K562 (cell line): ENCODE data around the gene OXA1L. TPM values are rescaled to one million over a fixed set of nuclear protein-coding genes. Genes with fewer than 3 reads are reported as not detected.
A peak's percentile ranks its signal among the peaks of the same experiment; 100 is the strongest.
"Not testable (repeated sequence)": the region's sequence is repeated elsewhere in the genome, so short reads cannot be mapped to it uniquely, and the experiment has no call there.

Experiments
- ATAC-seq: fragments of 200-7000 bp; cut with Tn5 transposase; 3 replicates; pipeline ENCODE4 v1.9.1; 2020; ENCODE audit warnings: moderate library complexity
- BruUV-seq: library from RNA; stranded (reverse); fragments of 400-500 nt; replicated peaks from 2 replicates; lab custom pipeline; 2021; lab: Mats Ljungman, UMichigan
- CTCF ChIA-PET: fragments of 300-600 bp; formaldehyde crosslinking; extraction: SDS; loops from one replicate; lab custom pipeline; 2021; ENCODE audit warnings: low intra/inter-chr PET ratio; lab: Yijun Ruan, JAX
- POLR2A ChIA-PET: fragments of 300-600, 350-650 bp; sonication (Branson Sonifier 250); formaldehyde crosslinking; extraction: SDS; loops from one replicate; lab custom pipeline; 2021; ENCODE audit warnings: antibody characterized with exemption, inconsistent platforms; lab: Yijun Ruan, JAX
- DNase-seq, 4 experiments: peaks; one replicate each; pipeline versions ENCODE4 v3.0.0 to v3.0.0-alpha.2; 2011 to 2018; ENCODE audit warnings: low spot score in 3 of 4, mixed read lengths in 3 of 4; ENCODE audit errors: extremely low read depth in 1 of 4
- FAIRE-seq: peaks from 2 replicates; lab custom pipeline; 2011; peaks lifted over from hg19 to GRCh38; lab: Jason Lieb, UNC
- H2AFZ ChIP-seq: 2 replicates; pipeline ENCODE4 v1.6.0; 2011; ENCODE audit warnings: low read depth, low read length, control low read depth, inconsistent platforms
- H3K27ac ChIP-seq: fragments of 200-600 bp; 3 replicates; pipeline ENCODE4 v1.8.0; 2011; ENCODE audit warnings: low read depth, mild to moderate bottlenecking, control low read depth, inconsistent platforms, low read length, moderate library complexity, mixed read lengths; ENCODE audit errors: extremely low read depth
- H3K27me3 ChIP-seq, 2 experiments: fragments of 300-600 bp in 1 of 2; 2 replicates in 1 of 2; 3 replicates in 1 of 2; pipeline versions ENCODE4 v1.6.0 to v1.8.0; 2011; ENCODE audit warnings: inconsistent platforms in 2 of 2, low read length in 2 of 2, mild to moderate bottlenecking in 1 of 2, mixed read lengths in 1 of 2, moderate library complexity in 1 of 2; ENCODE audit not compliant: control insufficient read depth in 2 of 2, insufficient read depth in 2 of 2
- H3K36me3 ChIP-seq: fragments of 300-600 bp; 3 replicates; pipeline ENCODE4 v1.8.0; 2011; ENCODE audit warnings: mild to moderate bottlenecking, low read length, inconsistent platforms; ENCODE audit not compliant: control insufficient read depth, insufficient read depth
- H3K4me1 ChIP-seq, 2 experiments: fragments of 200-600 bp in 1 of 2; replicated peaks in 1 of 2; 2 replicates in 1 of 2; 3 replicates in 1 of 2; pipeline versions ENCODE4 v1.5.1 to v1.8.0; 2011; ENCODE audit warnings: inconsistent platforms in 2 of 2, low read length in 2 of 2, mild to moderate bottlenecking in 1 of 2, mixed read lengths in 1 of 2, moderate library complexity in 1 of 2; ENCODE audit not compliant: control insufficient read depth in 2 of 2, insufficient read depth in 2 of 2
- H3K4me2 ChIP-seq: 2 replicates; pipeline ENCODE4 v1.6.1; 2011; ENCODE audit warnings: low read length, control low read depth, inconsistent platforms, mixed read lengths; ENCODE audit not compliant: insufficient read depth
- H3K4me3 ChIP-seq: fragments of 200-600 bp; sonication (generic), shearing (Covaris generic); 2 replicates; pipeline ENCODE4 v1.5.1; 2016; ENCODE audit warnings: control low read depth, inconsistent platforms
- H3K79me2 ChIP-seq: fragments of 200-600 bp; 3 replicates; pipeline ENCODE4 v1.8.0; 2011; ENCODE audit warnings: low read length, inconsistent platforms; ENCODE audit not compliant: control insufficient read depth, insufficient read depth
- H3K9ac ChIP-seq, 2 experiments: 2 replicates each; pipeline versions ENCODE4 v1.6.0 to v1.6.1; 2011; ENCODE audit warnings: low read depth in 2 of 2, low read length in 2 of 2, control low read depth in 1 of 2, inconsistent platforms in 1 of 2, mild to moderate bottlenecking in 1 of 2, mixed read lengths in 1 of 2; ENCODE audit not compliant: insufficient read depth in 1 of 2
- H3K9me1 ChIP-seq: one replicate; pipeline ENCODE4 v1.6.0; 2011; ENCODE audit warnings: inconsistent platforms, mild to moderate bottlenecking, low read length, moderate library complexity; ENCODE audit not compliant: control insufficient read depth, insufficient read depth
- H3K9me3 ChIP-seq: replicated peaks from 2 replicates; pipeline ENCODE4 v1.5.1; 2011; ENCODE audit warnings: low read depth, low read length, inconsistent platforms; ENCODE audit not compliant: control insufficient read depth, insufficient read depth
- H4K20me1 ChIP-seq: replicated peaks from 2 replicates; pipeline ENCODE4 v1.6.1; 2011; ENCODE audit warnings: low read length, inconsistent platforms, mixed read lengths; ENCODE audit not compliant: control insufficient read depth, insufficient read depth
- CREBBP ChIP-seq: IDR thresholded peaks from one replicate; pipeline ENCODE4 v1.6.1; 2012; ENCODE audit warnings: low read depth, mild to moderate bottlenecking, control low read depth, inconsistent platforms, low read length
- ELF1 ChIP-seq: fragments of 200-800 bp; sonication (Bioruptor generic); IDR thresholded peaks from 2 replicates; pipeline ENCODE4 v1.6.1; 2016; ENCODE audit warnings: missing genetic modification characterization, missing compliant biosample characterization
- EP400 ChIP-seq: fragments of 450-650 bp; IDR thresholded peaks from 2 replicates; pipeline ENCODE4 v1.6.1; 2017; ENCODE audit warnings: antibody characterized with exemption, mild to moderate bottlenecking, moderate library complexity
- HDAC3 ChIP-seq: fragments of 450-650 bp; IDR thresholded peaks from 2 replicates; pipeline ENCODE4 v1.6.1; 2018; ENCODE audit warnings: borderline replicate concordance, mild to moderate bottlenecking, moderate library complexity; ENCODE audit not compliant: partially characterized antibody
- HDAC8 ChIP-seq: fragments of 450-650 bp; IDR thresholded peaks from 2 replicates; pipeline ENCODE4 v1.6.1; 2016; ENCODE audit warnings: mild to moderate bottlenecking, missing genetic modification characterization, moderate library complexity, missing compliant biosample characterization
- KAT8 ChIP-seq: fragments of 450-650 bp; IDR thresholded peaks from 2 replicates; pipeline ENCODE4 v1.6.1; 2016; ENCODE audit warnings: low read depth, mild to moderate bottlenecking
- MCM2 ChIP-seq: fragments of 450-650 bp; IDR thresholded peaks from 2 replicates; pipeline ENCODE4 v1.6.1; 2017; ENCODE audit warnings: low read depth, mild to moderate bottlenecking
- NONO ChIP-seq, 2 experiments: fragments of 200-400 bp in 1 of 2; fragments of 450-650 bp in 1 of 2; formaldehyde crosslinking in 1 of 2; IDR thresholded peaks; 2 replicates each; pipeline ENCODE4 v1.6.1; 2017; ENCODE audit warnings: low read depth in 2 of 2, mild to moderate bottlenecking in 2 of 2, moderate library complexity in 2 of 2, low read length in 1 of 2
- SNIP1 ChIP-seq: fragments of 450-650 bp; IDR thresholded peaks from 2 replicates; pipeline ENCODE4 v1.7.1; 2017; ENCODE audit warnings: low read depth, mild to moderate bottlenecking
- TEAD2 ChIP-seq: fragments of 450-650 bp; IDR thresholded peaks from 2 replicates; pipeline ENCODE4 v1.6.1; 2016; ENCODE audit warnings: missing genetic modification characterization, control low read depth, missing compliant biosample characterization
- ZNF146 ChIP-seq: IDR thresholded peaks from one replicate; pipeline ENCODE4 v1.6.1; 2018; ENCODE audit warnings: missing compliant biosample characterization; ENCODE audit not compliant: unreplicated experiment
- ZNF408 ChIP-seq: fragments of 250-450 bp; sonication (Bioruptor Pico); IDR thresholded peaks from 2 replicates; pipeline ENCODE4 v1.4.0; 2020; ENCODE audit warnings: low read depth, mild to moderate bottlenecking, moderate library complexity
- ZNF57 ChIP-seq: fragments of 450-650 bp; formaldehyde crosslinking; IDR thresholded peaks from 2 replicates; pipeline ENCODE4 v1.4.0; 2020; ENCODE audit warnings: mild to moderate bottlenecking, moderate library complexity
- WGBS: fragments of 100-300 bp; shearing (Covaris generic); methylation state at CpG from one replicate; pipeline ENCODE4 v1.1.6; 2016; ENCODE audit warnings: low coverage, mixed read lengths; ENCODE audit not compliant: insufficient coverage; ENCODE audit errors: missing lambda C conversion rate; 5-methylcytosine and 5-hydroxymethylcytosine counted together
- in situ Hi-C: fragments of 300-500 bp; cut with MboI; formaldehyde crosslinking; loops from 4 replicates; pipeline ENCODE4 v1.15.0; 2018; ENCODE audit warnings: inconsistent platforms, mixed read lengths
- intact Hi-C: fragments of 100-400 bp; cut with micrococcal nuclease; formaldehyde crosslinking; loops from 2 replicates; pipeline ENCODE4 v1.14.2; 2022
- polyA plus RNA-seq, 8 experiments: library from polyadenylated mRNA; depleted of rRNA in 4 of 8; stranded (reverse) in 5 of 8; unstranded in 3 of 8; fragments of >200 nt; fragmentation: Nextera tagmentation in 2 of 8; fragmentation: Illumina TruSeq in 1 of 8; extraction: Ambion mirVana in 2 of 8; extraction: Trizol in 1 of 8; gene quantifications; 2 replicates each; pipeline versions ENCODE4 v1.2.1 to v1.2.3, GENCODE V29; 2011 to 2014; ENCODE audit warnings: inconsistent platforms in 1 of 8, missing spikeins in 1 of 8
- total RNA-seq, 7 experiments: library from RNA; depleted of rRNA in 6 of 7; stranded (reverse); fragments of >200 nt in 6 of 7; fragmentation: Illumina TruSeq in 2 of 7; extraction: Trizol in 2 of 7; gene quantifications; 2 replicates each; pipeline versions ENCODE4 v1.2.1 to v1.2.3, GENCODE V29; 2011 to 2021; ENCODE audit warnings: low replicate concordance in 1 of 7
- TF ChIP-seq, protein P1 (sequence below): fragments of 250-450 bp; sonication (Bioruptor Pico); IDR thresholded peaks from 2 replicates; pipeline ENCODE4 v1.5.0; 2022; ENCODE audit warnings: mild to moderate bottlenecking

Gene OXA1L
- total and polyA plus RNA-seq, 9 of the 15 experiments (the other 6 are each of a cell fraction or from before 2014, with no cell fraction given) = 100 to 204 (median 145) TPM

DNA sequence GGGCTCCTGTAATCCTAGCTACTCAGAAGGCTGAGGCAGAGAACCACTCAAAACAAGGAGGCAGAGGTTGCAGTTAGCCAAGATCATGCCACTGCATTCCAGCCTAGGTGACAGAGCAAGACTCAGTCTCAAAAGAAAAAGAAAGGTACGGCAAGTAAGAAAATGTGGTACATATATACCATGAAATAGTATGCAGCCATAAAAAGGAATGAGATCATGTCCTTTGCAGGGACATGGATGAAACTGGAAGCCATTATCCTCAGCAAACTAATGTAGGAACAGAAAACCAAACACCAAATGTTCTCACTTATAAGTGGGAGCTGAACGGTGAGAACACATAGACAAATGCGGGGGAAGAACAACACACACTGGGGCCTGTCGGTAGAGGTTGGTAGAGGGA is 38.7 kb downstream of the OXA1L start:
- CTCF ChIA-PET, H3K4me3 ChIP-seq, H2AFZ ChIP-seq, H3K79me2 ChIP-seq, H3K4me1 ChIP-seq, H3K27me3 ChIP-seq, intact Hi-C loops, DNase-seq, H4K20me1 ChIP-seq, BruUV-seq, H3K36me3 ChIP-seq, H3K9me1 ChIP-seq, in situ Hi-C loops, H3K4me2 ChIP-seq, H3K27ac ChIP-seq, ATAC-seq, H3K9me3 ChIP-seq, FAIRE-seq, H3K9ac ChIP-seq, POLR2A ChIA-PET: not testable (repeated sequence)
- peak; percentile 74 for TF ChIP-seq ZNF146 (CRISPR knock-in tag)
- WGBS = 36% methylated on average over 3 of the region's 4 CpGs

DNA sequence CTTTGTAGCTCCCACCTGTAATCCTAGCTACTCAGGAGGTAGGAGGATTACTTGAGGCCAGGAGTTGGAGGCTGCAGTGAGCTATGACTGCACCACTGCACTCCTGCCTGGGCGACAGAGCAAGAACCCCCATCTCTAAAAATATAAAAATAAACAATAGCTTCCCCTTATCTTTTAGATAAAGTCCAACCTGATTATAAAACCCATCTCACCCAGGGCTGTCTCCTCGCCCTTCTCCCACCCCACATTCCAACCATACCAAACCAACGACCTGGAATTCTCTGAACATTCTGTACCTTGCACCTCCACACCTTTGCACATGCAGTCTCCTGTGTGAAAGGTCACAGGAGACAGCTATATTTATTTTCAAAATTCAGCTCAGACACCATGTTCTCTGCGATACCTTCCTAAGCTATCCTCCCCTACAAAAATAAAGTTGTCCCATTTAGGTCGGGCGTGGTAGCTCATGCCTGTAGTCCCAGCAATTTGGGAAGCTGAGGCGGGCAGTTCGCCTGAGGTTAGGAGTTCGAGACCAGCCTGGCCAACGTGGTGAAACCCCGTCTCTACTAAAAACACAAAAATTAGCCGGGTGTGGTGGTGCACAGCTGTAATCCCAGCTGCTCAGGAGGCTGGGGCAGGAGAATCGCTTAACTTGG is 41.1 kb downstream of the OXA1L start:
- H3K9me3 ChIP-seq = no peaks in the 10 kb centered on the region
- H3K79me2 ChIP-seq = no peaks in the 10 kb centered on the region
- ChIA-PET POLR2A (interaction anchor here (1.1 to 1.3 kb wide), 2 partner anchors 10 to 41 kb away, joined by 3 to 4 read pairs; partner anchors contain the start of gene OXA1L), CTCF (no interaction called here)
- H3K36me3 ChIP-seq = no peaks in the 10 kb centered on the region
- in situ Hi-C loops = no loop called here
- BruUV-seq = no TSS peak
- FAIRE-seq (no peak), ATAC-seq (no peak), DNase-seq (no peak)
- intact Hi-C loops = no loop called here
- no peak overlapping the region for H2AFZ ChIP-seq
- H3K4me1 ChIP-seq = no peaks in the 10 kb centered on the region; a peak in 1 of 5 replicates
- H3K9ac ChIP-seq = no peak overlapping the region
- H3K4me2 ChIP-seq = no peak overlapping the region
- no peak overlapping the region for H3K27ac ChIP-seq
- H4K20me1 ChIP-seq = no peaks in the 10 kb centered on the region
- peaks cover 0 to 16% of the 10 kb centered on the region in 2 experiments; a peak in 3 of 5 replicates for H3K27me3 ChIP-seq
- no peaks in the 10 kb centered on the region for H3K9me1 ChIP-seq
- no peak overlapping the region for H3K4me3 ChIP-seq
- 16% methylated on average over 10 of the region's 13 CpGs for WGBS
- no peak for TF ChIP-seq NONO (IDR thresholded peaks at IDR 0.05; ENCODE audit: low read depth in 2 of 2, low read length in 1 of 2)
- TF ChIP-seq HDAC8 (tag) = no peak
- TF ChIP-seq TEAD2 = no peak
- no peak for TF ChIP-seq KAT8
- no peak for TF ChIP-seq ZNF408
- TF ChIP-seq ELF1 (tag) = no peak
- TF ChIP-seq MCM2 = no peak
- TF ChIP-seq SNIP1 = no peak
- TF ChIP-seq EP400 = no peak
- TF ChIP-seq CREBBP = no peak
- no peak for TF ChIP-seq ZNF57 (CRISPR knock-in tag)
- TF ChIP-seq HDAC3 = no peak
- TF ChIP-seq, protein P1, sequence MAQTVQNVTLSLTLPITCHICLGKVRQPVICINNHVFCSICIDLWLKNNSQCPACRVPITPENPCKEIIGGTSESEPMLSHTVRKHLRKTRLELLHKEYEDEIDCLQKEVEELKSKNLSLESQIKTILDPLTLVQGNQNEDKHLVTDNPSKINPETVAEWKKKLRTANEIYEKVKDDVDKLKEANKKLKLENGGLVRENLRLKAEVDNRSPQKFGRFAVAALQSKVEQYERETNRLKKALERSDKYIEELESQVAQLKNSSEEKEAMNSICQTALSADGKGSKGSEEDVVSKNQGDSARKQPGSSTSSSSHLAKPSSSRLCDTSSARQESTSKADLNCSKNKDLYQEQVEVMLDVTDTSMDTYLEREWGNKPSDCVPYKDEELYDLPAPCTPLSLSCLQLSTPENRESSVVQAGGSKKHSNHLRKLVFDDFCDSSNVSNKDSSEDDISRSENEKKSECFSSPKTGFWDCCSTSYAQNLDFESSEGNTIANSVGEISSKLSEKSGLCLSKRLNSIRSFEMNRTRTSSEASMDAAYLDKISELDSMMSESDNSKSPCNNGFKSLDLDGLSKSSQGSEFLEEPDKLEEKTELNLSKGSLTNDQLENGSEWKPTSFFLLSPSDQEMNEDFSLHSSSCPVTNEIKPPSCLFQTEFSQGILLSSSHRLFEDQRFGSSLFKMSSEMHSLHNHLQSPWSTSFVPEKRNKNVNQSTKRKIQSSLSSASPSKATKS (CRISPR knock-in tag) = no peak
